DOHH2 (cell line): ENCODE measurements around the gene ARHGAP1.

Source experiments
- CTCF ChIP-seq: fragments of 200-600 bp; sonication (generic); IDR thresholded peaks from one replicate; pipeline ENCODE4 v1.5.1; 2014; ENCODE audit warnings: antibody characterized with exemption, mild to moderate bottlenecking, low read depth, low read length; ENCODE audit not compliant: poor library complexity, severe bottlenecking
- EZH2phosphoT487 ChIP-seq: fragments of 200-600 bp; sonication (generic); IDR thresholded peaks from 2 replicates; pipeline ENCODE4 v1.6.1; 2017; ENCODE audit warnings: borderline replicate concordance, mild to moderate bottlenecking, antibody characterized with exemption, low read length, moderate library complexity, mixed read lengths

- TF ChIP-seq CTCF (peak; percentile 48), EZH2phosphoT487 (no peak)
These were observed 30.7 kb downstream of the ARHGAP1 start for GRCh38 chr11:46669711-46670139.
